Thoracic aorta (tissue), 2 donors: ENCODE measurements around the gene PHLDB3. TPM values are rescaled to one million over a fixed set of nuclear protein-coding genes. Genes with fewer than 3 reads are reported as not detected.

Experiments
- ATAC-seq: fragments of 150-250 bp; one replicate; pipeline ENCODE4 v1.8.0; 2017; ENCODE audit warnings: low read depth; ENCODE audit not compliant: insufficient number of reproducible peaks, low FRiP score
- DNase-seq: peaks from one replicate; pipeline ENCODE4 v3.0.0-alpha.2; 2020; ENCODE audit warnings: low spot score
- H3K27ac ChIP-seq, 2 donors: fragments of 200-600 bp; sonication (generic); 1 replicate in 1 of 2; 2 replicates in 1 of 2; pipeline ENCODE4 v1.5.1; 2016; ENCODE audit warnings: mild to moderate bottlenecking in 2 of 2, moderate library complexity in 2 of 2
- H3K27me3 ChIP-seq: fragments of 200-600 bp; sonication (generic); replicated peaks from 2 replicates; pipeline ENCODE4 v1.6.0; 2016; ENCODE audit warnings: mild to moderate bottlenecking; ENCODE audit not compliant: insufficient read depth
- H3K36me3 ChIP-seq: fragments of 200-600 bp; sonication (generic); one replicate; pipeline ENCODE4 v1.5.1; 2016
- H3K4me1 ChIP-seq, 2 donors: fragments of 200-600 bp; sonication (generic); 1 replicate in 1 of 2; 2 replicates in 1 of 2; pipeline versions ENCODE4 v1.5.1 to v1.6.0; 2016; ENCODE audit warnings: low read depth in 2 of 2, mild to moderate bottlenecking in 1 of 2; ENCODE audit not compliant: control insufficient read depth in 1 of 2
- H3K4me3 ChIP-seq: fragments of 200-600 bp; sonication (generic); 2 replicates; pipeline ENCODE4 v1.5.1; 2016; ENCODE audit warnings: mild to moderate bottlenecking
- H3K9me3 ChIP-seq: fragments of 200-600 bp; sonication (generic); 2 replicates; pipeline ENCODE4 v1.5.1; 2016
- CTCF ChIP-seq: fragments of 200-600 bp; sonication (generic); IDR thresholded peaks from one replicate; pipeline ENCODE4 v1.5.1; 2019; ENCODE audit warnings: antibody characterized with exemption
- total RNA-seq, 2 donors: library from RNA; depleted of rRNA; stranded (reverse); fragments of >200 nt; gene quantifications; one replicate each; pipeline versions ENCODE4 v1.1.0 to v1.2.3, GENCODE V29; 2016

PHLDB3 gene
- total RNA-seq, 2 donors from 2014 or later: 10.0 to 14.7 TPM

GRCh38 chr19:43463381-43464133 is 41.0 kb downstream of the PHLDB3 start:
- H3K27ac ChIP-seq: peak overlapping the region; percentile 76 to 82
- H3K9me3 ChIP-seq: no peaks in the 10 kb centered on the region
- no peaks in the 10 kb centered on the region for H3K27me3 ChIP-seq
- DNase-seq (peak; percentile 98), ATAC-seq (peak; percentile 91)
- no peak for TF ChIP-seq CTCF
- H3K4me3 ChIP-seq: peak overlapping the region; percentile 87
- H3K36me3 ChIP-seq: no peaks in the 10 kb centered on the region
- H3K4me1 ChIP-seq: peaks cover 7 to 20% of the 10 kb centered on the region in 2 donors

- peak overlapping the region; percentile 87 for H3K4me3 ChIP-seq
- H3K4me1 ChIP-seq: peaks cover 7 to 20% of the 10 kb centered on the region in 2 donors
- H3K9me3 ChIP-seq: no peaks in the 10 kb centered on the region
- DNase-seq: no peak
- TF ChIP-seq CTCF: no peak
- no peaks in the 10 kb centered on the region for H3K27me3 ChIP-seq
- no peaks in the 10 kb centered on the region for H3K36me3 ChIP-seq
- ATAC-seq: no peak
- H3K27ac ChIP-seq: peak overlapping the region in 1 of 2 donors; percentile 76
Measured at GRCh38 chr19:43462785-43463380, 41.7 kb downstream of the PHLDB3 start.

GRCh38 chr19:43462383-43462782 is 42.2 kb downstream of the PHLDB3 start:
- Histone ChIP-seq H3K27ac (no peak overlapping the region), H3K36me3 (no peaks in the 10 kb centered on the region), H3K4me1 (peaks cover 7 to 20% of the 10 kb centered on the region in 2 donors), H3K4me3 (no peak overlapping the region), H3K27me3 (no peaks in the 10 kb centered on the region), H3K9me3 (no peaks in the 10 kb centered on the region)
- ATAC-seq (no peak), DNase-seq (no peak)
- TF ChIP-seq CTCF: no peak

GRCh38 chr19:43461303-43461702 is 43.2 kb downstream of the PHLDB3 start:
- TF ChIP-seq CTCF: no peak
- Histone ChIP-seq H3K9me3 (no peaks in the 10 kb centered on the region), H3K36me3 (no peaks in the 10 kb centered on the region), H3K4me3 (no peak overlapping the region), H3K27me3 (no peaks in the 10 kb centered on the region), H3K4me1 (peaks cover 7 to 20% of the 10 kb centered on the region in 2 donors), H3K27ac (no peak overlapping the region)
- ATAC-seq (no peak), DNase-seq (no peak)

GRCh38 chr19:43460362-43461016 is 44.1 kb downstream of the PHLDB3 start:
- ATAC-seq (no peak), DNase-seq (no peak)
- Histone ChIP-seq H3K27ac (no peak overlapping the region), H3K27me3 (no peaks in the 10 kb centered on the region), H3K36me3 (no peaks in the 10 kb centered on the region), H3K9me3 (no peaks in the 10 kb centered on the region), H3K4me3 (no peak overlapping the region), H3K4me1 (peaks cover 7 to 20% of the 10 kb centered on the region in 2 donors)
- TF ChIP-seq CTCF: no peak
